HepG2 (cell line): ENCODE measurements around the gene VEGFB. TPM values are rescaled to one million over a fixed set of nuclear protein-coding genes. Genes with fewer than 3 reads are reported as not detected.

Experiments used
- DR1 ChIP-seq: sonication (generic); formaldehyde crosslinking; IDR thresholded peaks from 2 replicates; pipeline ENCODE4 v1.8.0; 2021; ENCODE audit warnings: mild to moderate bottlenecking, missing genetic modification reagents, inconsistent platforms
- FOSL1 ChIP-seq: sonication (generic); formaldehyde crosslinking; IDR thresholded peaks from 2 replicates; pipeline ENCODE4 v1.9.0; 2021; ENCODE audit warnings: missing genetic modification reagents, borderline replicate concordance
- HNRNPUL1 ChIP-seq: fragments of 200-400 bp; formaldehyde crosslinking; IDR thresholded peaks from 2 replicates; pipeline ENCODE4 v1.6.1; 2017; ENCODE audit warnings: low read depth, mild to moderate bottlenecking, low read length, moderate library complexity
- SP5 ChIP-seq: IDR thresholded peaks from 2 replicates; pipeline ENCODE4 v1.6.1; 2016; ENCODE audit warnings: low read depth, borderline replicate concordance
- ZNF367 ChIP-seq: sonication (generic); formaldehyde crosslinking; IDR thresholded peaks from 2 replicates; pipeline ENCODE4 v1.4.0; 2020; ENCODE audit warnings: missing genetic modification reagents, borderline replicate concordance
- ZNF746 ChIP-seq: sonication (generic); formaldehyde crosslinking; IDR thresholded peaks from 2 replicates; pipeline ENCODE4 v1.8.0; 2022; ENCODE audit warnings: mild to moderate bottlenecking, missing genetic modification reagents
- polyA plus RNA-seq, 8 experiments: library from polyadenylated mRNA; depleted of rRNA in 3 of 8; stranded (reverse) in 7 of 8; unstranded in 1 of 8; fragments of >200 nt; fragmentation: Illumina TruSeq in 4 of 8; extraction: Trizol in 4 of 8; gene quantifications; 2 replicates each; pipeline versions ENCODE4 v1.2.1 to v1.2.3, GENCODE V29; 2011 to 2016; ENCODE audit warnings: low read depth in 4 of 8, missing spikeins in 1 of 8, mixed read lengths in 1 of 8; ENCODE audit not compliant: insufficient read depth in 1 of 8
- total RNA-seq, 5 experiments: library from RNA; depleted of rRNA; stranded (reverse); fragments of >200 nt; fragmentation: Illumina TruSeq; extraction: Trizol; gene quantifications; 2 replicates each; pipeline ENCODE4 v1.2.3, GENCODE V29; 2016; ENCODE audit warnings: low read depth in 1 of 5
- TF ChIP-seq, protein P1 (sequence below): sonication (generic); formaldehyde crosslinking; conservative IDR thresholded peaks from 2 replicates; pipeline ENCODE4 v1.8.1; 2023; ENCODE audit warnings: missing genetic modification reagents
- TF ChIP-seq, protein P2 (sequence below): sonication (generic); formaldehyde crosslinking; IDR thresholded peaks from 2 replicates; pipeline ENCODE4 v1.4.0; 2020; ENCODE audit warnings: missing genetic modification reagents

VEGFB gene
- total and polyA plus RNA-seq, 2 of the 13 experiments (the other 11 are each of a cell fraction or from before 2014, with no cell fraction given): 9.0 to 11.3 TPM

- TF ChIP-seq FOSL1 (CRISPR knock-in tag) (no peak), ZNF746 (CRISPR knock-in tag) (no peak), DR1 (CRISPR knock-in tag) (no peak), ZNF367 (CRISPR knock-in tag) (no peak), HNRNPUL1 (peak; percentile 88), SP5 (CRISPR knock-in tag) (peak; percentile 28; the same call in 1 of the 2 replicates)
- TF ChIP-seq, protein P1, sequence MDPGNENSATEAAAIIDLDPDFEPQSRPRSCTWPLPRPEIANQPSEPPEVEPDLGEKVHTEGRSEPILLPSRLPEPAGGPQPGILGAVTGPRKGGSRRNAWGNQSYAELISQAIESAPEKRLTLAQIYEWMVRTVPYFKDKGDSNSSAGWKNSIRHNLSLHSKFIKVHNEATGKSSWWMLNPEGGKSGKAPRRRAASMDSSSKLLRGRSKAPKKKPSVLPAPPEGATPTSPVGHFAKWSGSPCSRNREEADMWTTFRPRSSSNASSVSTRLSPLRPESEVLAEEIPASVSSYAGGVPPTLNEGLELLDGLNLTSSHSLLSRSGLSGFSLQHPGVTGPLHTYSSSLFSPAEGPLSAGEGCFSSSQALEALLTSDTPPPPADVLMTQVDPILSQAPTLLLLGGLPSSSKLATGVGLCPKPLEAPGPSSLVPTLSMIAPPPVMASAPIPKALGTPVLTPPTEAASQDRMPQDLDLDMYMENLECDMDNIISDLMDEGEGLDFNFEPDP (CRISPR knock-in tag): no peak
- TF ChIP-seq, protein P2, sequence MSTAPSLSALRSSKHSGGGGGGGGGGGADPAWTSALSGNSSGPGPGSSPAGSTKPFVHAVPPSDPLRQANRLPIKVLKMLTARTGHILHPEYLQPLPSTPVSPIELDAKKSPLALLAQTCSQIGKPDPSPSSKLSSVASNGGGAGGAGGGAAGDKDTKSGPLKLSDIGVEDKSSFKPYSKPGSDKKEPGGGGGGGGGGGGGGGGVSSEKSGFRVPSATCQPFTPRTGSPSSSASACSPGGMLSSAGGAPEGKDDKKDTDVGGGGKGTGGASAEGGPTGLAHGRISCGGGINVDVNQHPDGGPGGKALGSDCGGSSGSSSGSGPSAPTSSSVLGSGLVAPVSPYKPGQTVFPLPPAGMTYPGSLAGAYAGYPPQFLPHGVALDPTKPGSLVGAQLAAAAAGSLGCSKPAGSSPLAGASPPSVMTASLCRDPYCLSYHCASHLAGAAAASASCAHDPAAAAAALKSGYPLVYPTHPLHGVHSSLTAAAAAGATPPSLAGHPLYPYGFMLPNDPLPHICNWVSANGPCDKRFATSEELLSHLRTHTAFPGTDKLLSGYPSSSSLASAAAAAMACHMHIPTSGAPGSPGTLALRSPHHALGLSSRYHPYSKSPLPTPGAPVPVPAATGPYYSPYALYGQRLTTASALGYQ (CRISPR knock-in tag): no peak
Observed at GRCh38 chr11:64284962-64285884, 50.8 kb downstream of the VEGFB start, which contains the start of gene GPR137 (continued).
